H9 (cell line): ENCODE data around the gene FREM1. TPM values are rescaled to one million over a fixed set of nuclear protein-coding genes. Genes with fewer than 3 reads are reported as not detected.

Source experiments
- DNase-seq: peaks from one replicate; pipeline ENCODE4 v3.0.0-alpha.2; 2017
- H2AFZ ChIP-seq: one replicate; pipeline ENCODE4 v1.6.1; 2013; ENCODE audit warnings: mild to moderate bottlenecking, low read length, control low read depth, moderate library complexity
- H2AK5ac ChIP-seq: 2 replicates; pipeline ENCODE4 v1.6.1; 2013; ENCODE audit warnings: low read length, control low read depth, mixed read lengths; ENCODE audit not compliant: insufficient read length
- H2BK120ac ChIP-seq: one replicate; pipeline ENCODE4 v1.6.1; 2013; ENCODE audit warnings: low read depth, mild to moderate bottlenecking, low read length, control low read depth, inconsistent platforms; ENCODE audit not compliant: poor library complexity, severe bottlenecking
- H2BK12ac ChIP-seq: 2 replicates; pipeline ENCODE4 v1.6.1; 2013; ENCODE audit warnings: low read length, control low read depth, mixed read lengths, low read depth; ENCODE audit not compliant: insufficient read length
- H2BK15ac ChIP-seq: 2 replicates; pipeline ENCODE4 v1.6.1; 2013; ENCODE audit warnings: low read depth, low read length, control low read depth
- H2BK20ac ChIP-seq: one replicate; pipeline ENCODE4 v1.6.1; 2013; ENCODE audit warnings: low read depth, mild to moderate bottlenecking, low read length, control low read depth, inconsistent platforms; ENCODE audit not compliant: poor library complexity, severe bottlenecking
- H2BK5ac ChIP-seq: 2 replicates; pipeline ENCODE4 v1.6.1; 2013; ENCODE audit warnings: low read length, control low read depth, mixed read lengths; ENCODE audit not compliant: insufficient read length
- H3K14ac ChIP-seq: 2 replicates; pipeline ENCODE4 v1.6.1; 2013; ENCODE audit warnings: low read length, control low read depth; ENCODE audit not compliant: insufficient read depth
- H3K18ac ChIP-seq: 2 replicates; pipeline ENCODE4 v1.6.1; 2013; ENCODE audit warnings: low read depth, mild to moderate bottlenecking, mixed read lengths, low read length, control low read depth; ENCODE audit not compliant: insufficient read length
- H3K23ac ChIP-seq: 2 replicates; pipeline ENCODE4 v1.6.1; 2013; ENCODE audit warnings: low read length, control low read depth, mixed read lengths, low read depth; ENCODE audit not compliant: insufficient read length
- H3K23me2 ChIP-seq: 2 replicates; pipeline ENCODE4 v1.6.1; 2013; ENCODE audit warnings: low read depth, mild to moderate bottlenecking, mixed read lengths, low read length, control low read depth; ENCODE audit not compliant: insufficient read length, poor library complexity, severe bottlenecking
- H3K27ac ChIP-seq: 2 replicates; pipeline ENCODE4 v1.5.1; 2013; ENCODE audit warnings: low read length, control low read depth, mixed read lengths, low read depth; ENCODE audit not compliant: insufficient read length
- H3K27me3 ChIP-seq: 2 replicates; pipeline ENCODE4 v1.6.1; 2013; ENCODE audit warnings: low read length, control low read depth, inconsistent platforms; ENCODE audit not compliant: insufficient read depth
- H3K4ac ChIP-seq: 2 replicates; pipeline ENCODE4 v1.6.1; 2013; ENCODE audit warnings: low read depth, mild to moderate bottlenecking, control low read depth, inconsistent platforms, low read length, moderate library complexity
- H3K4me1 ChIP-seq: 2 replicates; pipeline ENCODE4 v1.6.1; 2013; ENCODE audit warnings: low read length, control low read depth, inconsistent platforms; ENCODE audit not compliant: insufficient read depth
- H3K4me2 ChIP-seq: 2 replicates; pipeline ENCODE4 v1.6.1; 2013; ENCODE audit warnings: low read length, control low read depth, mixed read lengths; ENCODE audit not compliant: insufficient read length, insufficient read depth
- H3K56ac ChIP-seq: 2 replicates; pipeline ENCODE4 v1.6.1; 2013; ENCODE audit warnings: low read depth, mild to moderate bottlenecking, mixed read lengths, low read length, control low read depth; ENCODE audit not compliant: insufficient read length
- H3K79me1 ChIP-seq: 2 replicates; pipeline ENCODE4 v1.6.1; 2013; ENCODE audit warnings: low read depth, mild to moderate bottlenecking, moderate library complexity, low read length, control low read depth, inconsistent platforms; ENCODE audit not compliant: insufficient read depth, poor library complexity, severe bottlenecking
- H3K79me2 ChIP-seq: 2 replicates; pipeline ENCODE4 v1.6.1; 2013; ENCODE audit warnings: low read length, control low read depth, inconsistent platforms; ENCODE audit not compliant: insufficient read depth
- H3K9ac ChIP-seq: 2 replicates; pipeline ENCODE4 v1.6.1; 2013; ENCODE audit warnings: low read length, control low read depth, mixed read lengths; ENCODE audit not compliant: insufficient read length; ENCODE audit errors: extremely low read depth
- H3K9me3 ChIP-seq: one replicate; pipeline ENCODE4 v1.6.1; 2013; ENCODE audit warnings: low read depth, low read length, inconsistent platforms; ENCODE audit not compliant: control insufficient read depth
- H3T11ph ChIP-seq: one replicate; pipeline ENCODE4 v1.6.1; 2013; ENCODE audit warnings: mild to moderate bottlenecking, low read length, control low read depth, inconsistent platforms
- H4K20me1 ChIP-seq: one replicate; pipeline ENCODE4 v1.6.1; 2013; ENCODE audit not compliant: control insufficient read depth, insufficient read length, insufficient read depth
- H4K5ac ChIP-seq: 2 replicates; pipeline ENCODE4 v1.6.1; 2013; ENCODE audit warnings: low read depth, mild to moderate bottlenecking, mixed read lengths, low read length, control low read depth; ENCODE audit not compliant: insufficient read length
- H4K8ac ChIP-seq: replicated peaks from 2 replicates; pipeline ENCODE4 v1.6.1; 2013; ENCODE audit warnings: low read length, control low read depth, mixed read lengths, low read depth; ENCODE audit not compliant: insufficient read length
- H4K91ac ChIP-seq: 2 replicates; pipeline ENCODE4 v1.6.1; 2013; ENCODE audit warnings: low read depth, mild to moderate bottlenecking, moderate library complexity, mixed read lengths, low read length, control low read depth; ENCODE audit not compliant: insufficient read length
- H3K27ac Mint-ChIP-seq, 3 experiments: 2 replicates in 2 of 3; 3 replicates in 1 of 3; pipeline ENCODE4 v1.8.0; 2020 to 2021; ENCODE audit warnings: mixed read lengths in 3 of 3, mild to moderate bottlenecking in 1 of 3, moderate library complexity in 1 of 3
- H3K27me3 Mint-ChIP-seq: 2 replicates; pipeline ENCODE4 v1.8.0; 2021; ENCODE audit warnings: low read depth, mild to moderate bottlenecking, moderate library complexity, mixed read lengths
- H3K36me3 Mint-ChIP-seq, 3 experiments: 2 replicates in 2 of 3; 3 replicates in 1 of 3; pipeline ENCODE4 v1.8.0; 2020 to 2021; ENCODE audit warnings: low read depth in 3 of 3, mixed read lengths in 3 of 3; ENCODE audit not compliant: insufficient read depth in 1 of 3
- H3K4me1 Mint-ChIP-seq, 2 experiments: 2 replicates each; pipeline ENCODE4 v1.8.0; 2020; ENCODE audit warnings: mixed read lengths in 2 of 2
- H3K4me3 Mint-ChIP-seq, 2 experiments: 2 replicates in 1 of 2; 3 replicates in 1 of 2; pipeline ENCODE4 v1.8.0; 2020 to 2021; ENCODE audit warnings: mild to moderate bottlenecking in 2 of 2, mixed read lengths in 2 of 2, moderate library complexity in 1 of 2
- H3K9me3 Mint-ChIP-seq, 2 experiments: 2 replicates in 1 of 2; 3 replicates in 1 of 2; pipeline ENCODE4 v1.8.0; 2020; ENCODE audit warnings: mild to moderate bottlenecking in 2 of 2, mixed read lengths in 2 of 2, moderate library complexity in 1 of 2
- CTCF ChIP-seq: fragments of 200-600 bp; sonication (generic); conservative IDR thresholded peaks from 3 replicates; pipeline ENCODE4 v1.8.0; 2021; ENCODE audit warnings: antibody characterized with exemption, mild to moderate bottlenecking
- WGBS: extraction: QIAGEN DNeasy Blood & Tissue Kit; methylation state at CpG from one replicate; pipeline ENCODE4 v1.1.7; 2013; ENCODE audit warnings: missing lambda C conversion rate, low lambda C conversion rate, mixed read lengths; ENCODE audit not compliant: insufficient read length; ENCODE audit errors: extremely low coverage; 5-methylcytosine and 5-hydroxymethylcytosine counted together
- total RNA-seq: library from RNA; stranded (reverse); gene quantifications from 2 replicates; pipeline ENCODE4 v1.2.1, GENCODE V29; 2021

The FREM1 gene
- total RNA-seq, 1 experiment from 2014 or later = 0.44 TPM

- no peak overlapping the region for H3K27ac Mint-ChIP-seq
- no peak for TF ChIP-seq CTCF
Measured at GRCh38 chr9:14899042-14899814, 11.0 kb downstream of the FREM1 start.

More at GRCh38 chr9:14899042-14899814, 11.0 kb downstream of the FREM1 start:
- no peaks in the 10 kb centered on the region for H3K27me3 Mint-ChIP-seq
- Histone ChIP-seq H3K4me2 (no peak overlapping the region), H3K14ac (no peak overlapping the region), H3K9ac (no peak overlapping the region), H2BK120ac (no peak overlapping the region), H2BK15ac (no peak overlapping the region), H3K4ac (no peak overlapping the region), H3K9me3 (no peaks in the 10 kb centered on the region), H2AK5ac (no peak overlapping the region), H4K8ac (no peak overlapping the region), H3K79me1 (no peaks in the 10 kb centered on the region), H2BK20ac (no peak overlapping the region), H3K27me3 (no peaks in the 10 kb centered on the region), H3K27ac (no peak overlapping the region), H3T11ph (no peak overlapping the region), H4K91ac (no peak overlapping the region), H3K23ac (no peak overlapping the region), H2BK12ac (no peak overlapping the region), H3K18ac (no peak overlapping the region), H3K23me2 (no peaks in the 10 kb centered on the region), H2BK5ac (no peak overlapping the region), H3K79me2 (no peaks in the 10 kb centered on the region), H4K5ac (no peak overlapping the region), H4K20me1 (no peaks in the 10 kb centered on the region), H3K56ac (no peak overlapping the region), H2AFZ (no peak overlapping the region), H3K4me1 (peaks cover 6% of the 10 kb centered on the region; the same call in 1 of the 2 replicates)
- no peak overlapping the region for H3K4me3 Mint-ChIP-seq
- peaks cover 20 to 36% of the 10 kb centered on the region in 2 experiments for H3K4me1 Mint-ChIP-seq
- H3K9me3 Mint-ChIP-seq = peaks cover 0 to 14% of the 10 kb centered on the region in 2 experiments; a peak in 4 of 5 replicates
- no CpG with 5 or more reads among the region's 6 CpGs for WGBS
- DNase-seq = no peak
- peaks cover 4 to 14% (median 11%) of the 10 kb centered on the region in 3 experiments; a peak in 5 of 7 replicates for H3K36me3 Mint-ChIP-seq
